Suprapubic skin (tissue), 4 donors: ENCODE results near the gene CCDC13. TPM values are rescaled to one million over a fixed set of nuclear protein-coding genes. Genes with fewer than 3 reads are reported as not detected.
A peak's percentile ranks its signal among the peaks of the same experiment; 100 is the strongest.

Experiments
- DNase-seq, 2 donors: peaks; one replicate each; pipeline ENCODE4 v3.0.0-alpha.2; 2019; ENCODE audit warnings: low spot score in 2 of 2
- H3K27ac ChIP-seq: fragments of 200-600 bp; sonication (generic); one replicate; pipeline ENCODE4 v1.5.1; 2019
- H3K27me3 ChIP-seq: fragments of 200-600 bp; sonication (generic); one replicate; pipeline ENCODE4 v1.5.1; 2019
- H3K36me3 ChIP-seq: fragments of 200-600 bp; sonication (generic); one replicate; pipeline ENCODE4 v1.5.1; 2019
- H3K4me1 ChIP-seq: fragments of 200-600 bp; sonication (generic); one replicate; pipeline ENCODE4 v1.5.1; 2019
- H3K4me3 ChIP-seq: fragments of 200-600 bp; sonication (generic); one replicate; pipeline ENCODE4 v1.5.1; 2019; ENCODE audit warnings: mild to moderate bottlenecking
- H3K9me3 ChIP-seq: fragments of 200-600 bp; sonication (generic); one replicate; pipeline ENCODE4 v1.5.1; 2019
- CTCF ChIP-seq, 2 donors: fragments of 200-600 bp in 1 of 2; fragments of 450-650 bp in 1 of 2; sonication (generic) in 1 of 2; IDR thresholded peaks; one replicate each; pipeline ENCODE4 v1.5.1; 2016 to 2019; ENCODE audit warnings: antibody characterized with exemption in 2 of 2, mild to moderate bottlenecking in 1 of 2, moderate library complexity in 1 of 2
- EP300 ChIP-seq: sonication (generic); formaldehyde crosslinking; IDR thresholded peaks from one replicate; pipeline ENCODE4 v1.6.1; 2017; ENCODE audit warnings: antibody characterized with exemption
- POLR2A ChIP-seq, 2 donors: fragments of 450-650 bp; IDR thresholded peaks; one replicate each; pipeline ENCODE4 v1.6.1; 2017; ENCODE audit warnings: antibody characterized with exemption in 2 of 2, mild to moderate bottlenecking in 2 of 2, moderate library complexity in 2 of 2
- POLR2AphosphoS5 ChIP-seq, 3 donors: sonication (generic); formaldehyde crosslinking; IDR thresholded peaks; one replicate each; pipeline ENCODE4 v1.6.1; 2017; ENCODE audit warnings: antibody characterized with exemption in 3 of 3
- whole genome bisulfite sequencing: methylation state at CpG from one replicate; pipeline ENCODE4 v1.1.5; 2018; 5-methylcytosine and 5-hydroxymethylcytosine counted together
- total RNA-seq, 4 donors: library from RNA; depleted of rRNA; stranded (reverse); fragments of >200 nt; gene quantifications; one replicate each; pipeline ENCODE4 v1.1.0, GENCODE V29; 2016

The CCDC13 gene
- total RNA-seq, 4 donors from 2014 or later, result 0.89 TPM; not detected in 3

DNA sequence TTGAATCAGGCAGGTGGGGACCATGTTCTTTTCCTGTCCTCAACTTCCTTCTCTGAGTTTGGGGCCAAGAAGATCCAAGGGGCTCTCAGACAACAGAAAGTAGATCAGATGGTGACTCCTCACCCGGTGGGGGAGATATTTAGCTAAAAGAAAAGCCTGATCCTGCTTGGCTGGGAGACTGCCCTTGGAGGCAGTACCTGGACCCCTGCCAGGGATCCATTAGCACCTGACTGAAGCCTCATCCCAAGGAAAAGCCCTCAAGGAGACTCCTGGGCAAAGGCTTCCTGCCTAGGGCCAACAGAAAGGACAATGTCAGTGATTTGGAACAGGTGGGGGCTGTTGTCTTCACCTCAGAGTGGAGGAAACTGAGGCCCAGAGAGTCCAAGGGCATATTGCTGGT, 37.0 kb downstream of the CCDC13 start:
- Histone ChIP-seq H3K27ac (no peak overlapping the region), H3K4me3 (no peak overlapping the region), H3K9me3 (no peaks in the 10 kb centered on the region), H3K27me3 (no peaks in the 10 kb centered on the region), H3K36me3 (no peaks in the 10 kb centered on the region), H3K4me1 (peaks cover 10% of the 10 kb centered on the region)
- peak in 1 of 2 donors; percentile 52 for DNase-seq
- 65% methylated on average over 1 of the region's 1 CpG for WGBS
- TF ChIP-seq POLR2AphosphoS5 (IDR thresholded peaks at IDR 0.05), result no peak
- no peak for TF ChIP-seq CTCF (IDR thresholded peaks at IDR 0.05)
- no peak for TF ChIP-seq POLR2A (IDR thresholded peaks at IDR 0.05)
- no peak for TF ChIP-seq EP300

DNA sequence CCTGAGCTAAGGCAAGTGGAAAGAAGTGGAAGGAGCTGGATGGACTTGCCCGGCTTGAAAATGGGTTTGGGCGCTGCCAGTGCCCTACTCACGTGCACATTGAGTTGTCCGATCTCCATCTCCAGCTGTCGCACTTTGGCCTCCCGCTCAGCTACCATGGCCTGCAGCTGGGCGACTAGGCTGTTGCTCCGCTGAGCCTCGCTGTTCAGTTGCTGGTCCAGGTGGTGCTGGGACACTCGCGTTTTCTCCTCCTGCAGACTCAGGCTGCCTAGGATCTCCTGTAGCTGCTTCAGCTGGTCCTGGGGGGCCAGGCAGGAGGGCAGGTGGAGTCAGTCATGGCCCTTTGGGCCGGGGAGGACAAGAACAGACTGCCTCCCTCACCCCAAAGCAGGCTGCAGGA, 37.4 kb downstream of the CCDC13 start:
- no peak overlapping the region for H3K27ac ChIP-seq
- peaks cover 10% of the 10 kb centered on the region for H3K4me1 ChIP-seq
- peak in 1 of 2 donors; percentile 65 for DNase-seq
- H3K27me3 ChIP-seq, result no peaks in the 10 kb centered on the region
- 94% methylated on average over 11 of the region's 12 CpGs for WGBS
- no peaks in the 10 kb centered on the region for H3K9me3 ChIP-seq
- H3K36me3 ChIP-seq, result no peaks in the 10 kb centered on the region
- H3K4me3 ChIP-seq, result no peak overlapping the region
- TF ChIP-seq CTCF (IDR thresholded peaks at IDR 0.05) (no peak), POLR2A (IDR thresholded peaks at IDR 0.05) (no peak), EP300 (no peak)

GRCh38 chr3:42735019-42735418, 38.0 kb downstream of the CCDC13 start:
- Histone ChIP-seq H3K27ac (no peak overlapping the region), H3K4me1 (peaks cover 8% of the 10 kb centered on the region), H3K36me3 (no peaks in the 10 kb centered on the region), H3K27me3 (no peaks in the 10 kb centered on the region), H3K9me3 (no peaks in the 10 kb centered on the region), H3K4me3 (no peak overlapping the region)
- 81% methylated on average over 8 of the region's 8 CpGs for WGBS
- peak in 1 of 2 donors; percentile 75 for DNase-seq
- TF ChIP-seq POLR2AphosphoS5 (IDR thresholded peaks at IDR 0.05) (no peak), POLR2A (IDR thresholded peaks at IDR 0.05) (no peak), EP300 (no peak), CTCF (IDR thresholded peaks at IDR 0.05) (no peak)

GRCh38 chr3:42734263-42734860, 38.7 kb downstream of the CCDC13 start:
- Histone ChIP-seq H3K36me3 (no peaks in the 10 kb centered on the region), H3K27ac (no peak overlapping the region), H3K9me3 (no peaks in the 10 kb centered on the region), H3K4me3 (no peak overlapping the region), H3K27me3 (no peaks in the 10 kb centered on the region), H3K4me1 (peaks cover 4% of the 10 kb centered on the region)
- TF ChIP-seq CTCF (IDR thresholded peaks at IDR 0.05) (no peak), EP300 (no peak), POLR2AphosphoS5 (IDR thresholded peaks at IDR 0.05) (no peak), POLR2A (IDR thresholded peaks at IDR 0.05) (no peak)
- 60% methylated on average over 1 of the region's 6 CpGs for WGBS
- DNase-seq, result peak in 1 of 2 donors; percentile 52

DNA sequence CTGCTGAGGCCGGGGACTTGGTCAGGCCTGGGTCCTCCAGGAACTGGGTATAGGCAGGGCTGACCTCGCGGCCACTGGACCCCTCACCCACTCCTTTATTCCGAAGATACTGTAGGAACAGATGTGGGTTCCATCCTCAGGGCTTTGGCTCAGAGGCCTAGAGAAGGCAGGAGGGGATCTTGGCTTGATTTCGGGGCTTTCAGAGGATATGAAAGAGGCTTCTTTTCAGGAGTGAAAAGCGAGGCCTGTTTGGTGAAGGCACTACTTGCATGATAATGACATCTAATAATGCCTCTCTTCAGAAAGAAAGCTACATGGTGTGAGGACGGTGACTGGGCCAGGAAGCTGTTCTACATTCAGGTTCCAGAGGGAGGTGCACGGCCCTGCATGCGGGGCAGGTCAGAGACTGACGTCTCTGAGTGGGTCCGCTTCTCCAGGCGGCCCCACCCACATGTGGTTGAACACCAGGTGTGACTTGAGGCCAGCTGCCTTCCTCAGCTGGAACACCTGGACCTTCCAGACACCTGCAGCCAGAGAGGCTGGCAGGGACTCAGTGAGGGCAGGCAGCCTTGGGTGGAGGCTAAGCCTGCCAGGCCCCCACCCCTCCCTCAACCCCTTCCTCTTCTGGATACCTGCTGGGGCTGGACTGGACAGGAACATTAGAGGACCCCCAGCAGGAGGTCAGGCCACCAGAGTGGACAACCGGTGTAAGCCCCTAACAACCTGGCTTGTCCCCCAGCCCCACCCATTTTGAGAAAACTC, 39.4 kb downstream of the CCDC13 start:
- Histone ChIP-seq H3K9me3 (no peaks in the 10 kb centered on the region), H3K4me1 (no peaks in the 10 kb centered on the region), H3K4me3 (no peak overlapping the region), H3K27me3 (no peaks in the 10 kb centered on the region), H3K36me3 (no peaks in the 10 kb centered on the region), H3K27ac (no peak overlapping the region)
- WGBS, result 83% methylated on average over 11 of the region's 13 CpGs
- TF ChIP-seq POLR2AphosphoS5 (IDR thresholded peaks at IDR 0.05), result no peak
- no peak for TF ChIP-seq CTCF (IDR thresholded peaks at IDR 0.05)
- no peak for TF ChIP-seq EP300
- no peak for TF ChIP-seq POLR2A (IDR thresholded peaks at IDR 0.05)
- DNase-seq, result peak in 1 of 2 donors; percentile 69
